Measurements from ENCODE around the gene UROC1.

The UROC1 gene

DNA sequence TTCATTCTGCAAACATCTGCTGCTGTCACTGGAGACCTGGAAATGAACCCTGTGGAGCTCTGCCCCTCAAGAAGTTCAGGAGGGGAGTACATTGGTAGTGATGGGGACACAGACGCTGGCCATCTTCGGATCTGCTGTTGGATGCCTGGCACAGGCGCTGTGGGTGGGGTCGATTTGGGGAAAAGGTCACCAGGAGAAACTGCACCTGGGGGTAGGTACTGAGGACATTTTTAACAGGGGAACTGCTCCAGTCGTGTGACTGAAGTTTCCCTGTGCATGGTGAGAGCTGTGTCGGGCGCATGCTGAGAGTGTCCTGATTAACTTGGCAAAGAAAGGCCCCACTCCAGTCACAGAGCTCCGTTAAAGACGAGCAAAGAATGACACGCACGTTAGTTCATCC is 3.4 kb downstream of the UROC1 start:
- TF ChIP-seq RAD21 (IDR thresholded peaks at IDR 0.05; ENCODE audit: low read depth) = no peak
- TF ChIP-seq CREB1 (IDR thresholded peaks at IDR 0.05; ENCODE audit: low read depth) = no peak
- no peak for TF ChIP-seq TCF12 (IDR thresholded peaks at IDR 0.05; ENCODE audit: low read depth)
- TF ChIP-seq YY1 (IDR thresholded peaks at IDR 0.05; ENCODE audit: low read depth) = no peak
- TF ChIP-seq, protein P1, sequence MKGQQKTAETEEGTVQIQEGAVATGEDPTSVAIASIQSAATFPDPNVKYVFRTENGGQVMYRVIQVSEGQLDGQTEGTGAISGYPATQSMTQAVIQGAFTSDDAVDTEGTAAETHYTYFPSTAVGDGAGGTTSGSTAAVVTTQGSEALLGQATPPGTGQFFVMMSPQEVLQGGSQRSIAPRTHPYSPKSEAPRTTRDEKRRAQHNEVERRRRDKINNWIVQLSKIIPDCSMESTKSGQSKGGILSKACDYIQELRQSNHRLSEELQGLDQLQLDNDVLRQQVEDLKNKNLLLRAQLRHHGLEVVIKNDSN (IDR thresholded peaks at IDR 0.05) = no peak
- no peak for TF ChIP-seq CEBPB (IDR thresholded peaks at IDR 0.05)
- TF ChIP-seq TEAD4 (IDR thresholded peaks at IDR 0.05) = no peak
- no peak for TF ChIP-seq EP300 (IDR thresholded peaks at IDR 0.05; ENCODE audit: borderline replicate concordance)
- TF ChIP-seq FOXM1 (IDR thresholded peaks at IDR 0.05; ENCODE audit: borderline replicate concordance, low read depth) = no peak
- no peak for TF ChIP-seq EGR1 (IDR thresholded peaks at IDR 0.05)
- TF ChIP-seq, protein P2, sequence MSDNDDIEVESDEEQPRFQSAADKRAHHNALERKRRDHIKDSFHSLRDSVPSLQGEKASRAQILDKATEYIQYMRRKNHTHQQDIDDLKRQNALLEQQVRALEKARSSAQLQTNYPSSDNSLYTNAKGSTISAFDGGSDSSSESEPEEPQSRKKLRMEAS (IDR thresholded peaks at IDR 0.05) = no peak
- TF ChIP-seq, protein P3, sequence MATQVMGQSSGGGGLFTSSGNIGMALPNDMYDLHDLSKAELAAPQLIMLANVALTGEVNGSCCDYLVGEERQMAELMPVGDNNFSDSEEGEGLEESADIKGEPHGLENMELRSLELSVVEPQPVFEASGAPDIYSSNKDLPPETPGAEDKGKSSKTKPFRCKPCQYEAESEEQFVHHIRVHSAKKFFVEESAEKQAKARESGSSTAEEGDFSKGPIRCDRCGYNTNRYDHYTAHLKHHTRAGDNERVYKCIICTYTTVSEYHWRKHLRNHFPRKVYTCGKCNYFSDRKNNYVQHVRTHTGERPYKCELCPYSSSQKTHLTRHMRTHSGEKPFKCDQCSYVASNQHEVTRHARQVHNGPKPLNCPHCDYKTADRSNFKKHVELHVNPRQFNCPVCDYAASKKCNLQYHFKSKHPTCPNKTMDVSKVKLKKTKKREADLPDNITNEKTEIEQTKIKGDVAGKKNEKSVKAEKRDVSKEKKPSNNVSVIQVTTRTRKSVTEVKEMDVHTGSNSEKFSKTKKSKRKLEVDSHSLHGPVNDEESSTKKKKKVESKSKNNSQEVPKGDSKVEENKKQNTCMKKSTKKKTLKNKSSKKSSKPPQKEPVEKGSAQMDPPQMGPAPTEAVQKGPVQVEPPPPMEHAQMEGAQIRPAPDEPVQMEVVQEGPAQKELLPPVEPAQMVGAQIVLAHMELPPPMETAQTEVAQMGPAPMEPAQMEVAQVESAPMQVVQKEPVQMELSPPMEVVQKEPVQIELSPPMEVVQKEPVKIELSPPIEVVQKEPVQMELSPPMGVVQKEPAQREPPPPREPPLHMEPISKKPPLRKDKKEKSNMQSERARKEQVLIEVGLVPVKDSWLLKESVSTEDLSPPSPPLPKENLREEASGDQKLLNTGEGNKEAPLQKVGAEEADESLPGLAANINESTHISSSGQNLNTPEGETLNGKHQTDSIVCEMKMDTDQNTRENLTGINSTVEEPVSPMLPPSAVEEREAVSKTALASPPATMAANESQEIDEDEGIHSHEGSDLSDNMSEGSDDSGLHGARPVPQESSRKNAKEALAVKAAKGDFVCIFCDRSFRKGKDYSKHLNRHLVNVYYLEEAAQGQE (IDR thresholded peaks at IDR 0.05; ENCODE audit: low read depth) = no peak
- no peak for TF ChIP-seq ZBTB7A (IDR thresholded peaks at IDR 0.05; ENCODE audit: low read depth)

DNA sequence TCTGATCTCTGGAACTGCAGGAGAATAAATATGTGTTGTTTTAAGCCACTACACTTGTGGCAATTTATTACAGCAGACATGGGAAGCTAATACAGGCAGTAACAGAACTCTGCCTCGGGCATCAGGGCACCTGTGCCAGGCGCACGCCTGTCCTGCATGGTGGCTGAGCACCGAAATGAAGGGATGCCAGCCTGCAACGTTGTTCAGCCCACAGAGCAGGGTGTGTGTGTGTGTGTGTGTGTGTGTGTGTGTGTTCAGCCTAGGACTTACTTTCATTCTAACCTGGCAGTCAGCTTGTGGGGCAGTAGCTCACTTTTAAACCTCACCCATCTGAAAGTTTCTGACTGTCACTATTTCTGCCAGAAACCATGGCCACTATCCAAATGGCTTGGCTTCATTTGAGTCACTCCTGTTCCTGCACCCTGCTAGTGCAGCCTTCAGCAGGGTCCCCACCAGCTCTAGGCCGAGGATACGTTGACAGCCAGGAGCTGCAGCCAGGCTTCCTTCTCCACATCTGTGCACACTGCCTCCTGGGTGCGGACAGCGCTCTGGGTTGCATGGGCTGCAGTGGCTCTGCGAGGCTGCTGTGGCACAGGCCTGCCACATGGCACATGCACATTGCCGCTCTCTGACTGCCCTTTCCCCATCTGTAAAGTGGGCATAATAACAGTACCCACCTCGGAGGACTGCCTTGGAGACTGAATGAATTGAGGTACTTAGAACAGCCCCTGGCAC is 4.5 kb downstream of the UROC1 start:
- TF ChIP-seq TCF12 (IDR thresholded peaks at IDR 0.05; ENCODE audit: low read depth) (no peak), YY1 (IDR thresholded peaks at IDR 0.05; ENCODE audit: low read depth) (no peak), TAF1 (IDR thresholded peaks at IDR 0.05; ENCODE audit: low read depth) (no peak), EP300 (IDR thresholded peaks at IDR 0.05; ENCODE audit: borderline replicate concordance) (no peak), CEBPB (IDR thresholded peaks at IDR 0.05) (no peak), CREB1 (IDR thresholded peaks at IDR 0.05; ENCODE audit: low read depth) (no peak), TEAD4 (IDR thresholded peaks at IDR 0.05) (no peak), EGR1 (IDR thresholded peaks at IDR 0.05) (no peak), ZBTB7A (IDR thresholded peaks at IDR 0.05; ENCODE audit: low read depth) (no peak), FOXM1 (IDR thresholded peaks at IDR 0.05; ENCODE audit: borderline replicate concordance, low read depth) (no peak), NFIC (IDR thresholded peaks at IDR 0.05) (no peak), RAD21 (IDR thresholded peaks at IDR 0.05; ENCODE audit: low read depth) (no peak)
- TF ChIP-seq, protein P1 (IDR thresholded peaks at IDR 0.05) = no peak
- TF ChIP-seq, protein P2 (IDR thresholded peaks at IDR 0.05) = no peak
- TF ChIP-seq, protein P3 (IDR thresholded peaks at IDR 0.05; ENCODE audit: low read depth) = no peak

DNA sequence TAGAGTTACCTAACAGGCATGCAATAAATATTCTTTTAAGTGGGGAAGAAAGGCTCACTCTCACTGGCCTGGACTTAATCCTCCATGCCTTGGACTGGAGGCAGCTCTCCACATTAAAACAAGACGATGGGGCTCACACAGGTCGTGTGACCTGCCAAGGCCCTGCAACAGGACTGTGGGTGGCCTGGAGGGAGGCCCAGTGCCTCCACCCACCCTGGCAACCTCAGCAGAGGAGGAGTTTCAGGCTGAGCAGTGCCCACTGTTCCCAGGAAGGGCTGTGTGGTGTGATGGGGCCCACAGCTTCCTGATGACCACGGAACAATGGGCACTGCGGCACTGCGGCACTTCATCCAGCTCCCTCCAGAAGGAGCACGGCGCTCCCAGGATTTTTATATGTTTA is 5.5 kb downstream of the UROC1 start:
- TF ChIP-seq FOXM1 (IDR thresholded peaks at IDR 0.05; ENCODE audit: borderline replicate concordance, low read depth) (no peak), EGR1 (IDR thresholded peaks at IDR 0.05) (no peak), TAF1 (IDR thresholded peaks at IDR 0.05; ENCODE audit: low read depth) (no peak), ZBTB7A (IDR thresholded peaks at IDR 0.05; ENCODE audit: low read depth) (no peak), YY1 (IDR thresholded peaks at IDR 0.05; ENCODE audit: low read depth) (no peak), RAD21 (IDR thresholded peaks at IDR 0.05; ENCODE audit: low read depth) (no peak), TCF12 (IDR thresholded peaks at IDR 0.05; ENCODE audit: low read depth) (no peak), TEAD4 (IDR thresholded peaks at IDR 0.05) (no peak), EP300 (IDR thresholded peaks at IDR 0.05; ENCODE audit: borderline replicate concordance) (no peak), CREB1 (IDR thresholded peaks at IDR 0.05; ENCODE audit: low read depth) (no peak), CEBPB (IDR thresholded peaks at IDR 0.05) (no peak), NFIC (IDR thresholded peaks at IDR 0.05) (no peak)
- TF ChIP-seq, protein P2 (IDR thresholded peaks at IDR 0.05) = no peak
- TF ChIP-seq, protein P1 (IDR thresholded peaks at IDR 0.05) = no peak
- TF ChIP-seq, protein P3 (IDR thresholded peaks at IDR 0.05; ENCODE audit: low read depth) = no peak

Measured in Ishikawa (cell line).